Measurements from ENCODE around the gene ZC3H7A. TPM values are rescaled to one million over a fixed set of nuclear protein-coding genes. Genes with fewer than 3 reads are reported as not detected.

Gene ZC3H7A
- total RNA-seq, 1 donor from 2014 or later: 63.9 TPM

DNA sequence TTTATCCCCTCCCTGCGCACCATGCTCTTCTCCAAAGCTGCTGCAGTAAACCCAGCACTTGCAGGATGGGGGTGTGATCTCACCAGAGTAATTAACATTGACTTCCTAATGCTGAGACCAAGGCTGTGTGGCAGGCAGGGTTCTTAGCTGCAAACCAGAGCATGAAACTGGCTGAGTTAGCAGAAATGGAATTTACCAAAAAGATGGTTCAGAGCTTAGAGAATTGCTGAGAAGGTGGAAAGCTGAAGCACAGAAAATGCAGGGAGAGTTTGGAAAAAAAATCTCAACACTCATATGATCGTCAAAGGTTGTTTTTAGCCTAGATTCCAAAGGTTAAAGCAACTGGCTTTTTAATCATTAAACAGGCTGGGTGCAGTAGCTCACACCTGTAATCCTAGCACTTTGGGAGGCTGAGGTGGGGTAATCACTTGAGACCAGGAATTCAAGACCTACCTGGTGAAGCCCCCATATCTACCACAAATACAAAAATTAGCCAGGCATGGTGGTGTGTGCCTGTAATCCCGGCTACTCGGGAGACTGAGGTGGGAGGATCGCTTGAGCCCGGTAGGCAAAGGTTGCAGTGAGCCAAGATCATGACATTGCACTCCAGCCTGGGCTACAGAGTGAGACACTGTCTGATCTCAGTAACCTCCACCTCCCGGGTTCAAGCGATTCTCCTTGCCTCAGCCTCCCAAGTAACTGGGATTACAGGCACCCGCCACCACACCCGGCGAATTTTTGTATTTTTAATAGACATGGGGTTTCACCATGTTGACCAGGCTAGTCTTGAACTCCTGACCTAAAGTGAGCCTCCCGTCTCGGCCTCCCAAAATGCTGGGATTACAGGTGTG is 48.4 kb downstream of the ZC3H7A start:
- Mint-ChIP-seq H3K9me3 (ENCODE audit: low read depth) (no peaks in the 10 kb centered on the region), H3K27ac (peak overlapping the region; percentile 95), H3K4me1 (ENCODE audit: low read depth) (peaks cover 14% of the 10 kb centered on the region), H3K4me3 (ENCODE audit: low read depth) (peak overlapping the region; percentile 48), H3K36me3 (ENCODE audit: insufficient read depth) (peaks cover 15% of the 10 kb centered on the region), H3K27me3 (no peaks in the 10 kb centered on the region)
- no peak for DNase-seq (ENCODE audit: low spot score, unreplicated experiment)
- no peak for TF ChIP-seq CTCF (IDR thresholded peaks at IDR 0.05; ENCODE audit: unreplicated experiment)

DNA sequence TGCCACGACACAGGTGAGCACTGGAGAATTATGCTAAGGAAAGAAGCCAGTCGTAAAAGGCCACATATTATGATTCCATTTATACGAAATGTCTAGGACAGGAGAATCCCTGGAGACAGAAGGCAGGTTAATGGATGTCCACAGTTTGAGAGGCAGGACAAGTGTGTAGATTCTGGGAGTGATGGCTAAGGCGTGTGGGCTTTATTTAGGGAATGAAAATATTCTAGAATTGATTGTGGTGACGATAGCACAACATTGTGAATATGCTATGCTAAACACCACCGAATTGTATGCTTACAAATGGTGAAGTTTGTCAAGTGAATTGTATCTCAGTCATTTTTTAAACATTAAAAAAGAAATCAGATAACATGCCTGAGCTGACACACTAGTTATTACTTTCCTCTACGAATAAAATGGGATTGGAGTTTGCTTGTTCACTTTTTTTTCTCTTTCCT is 49.1 kb downstream of the ZC3H7A start:
- H3K4me3 Mint-ChIP-seq (ENCODE audit: low read depth): peak overlapping the region; percentile 48

DNA sequence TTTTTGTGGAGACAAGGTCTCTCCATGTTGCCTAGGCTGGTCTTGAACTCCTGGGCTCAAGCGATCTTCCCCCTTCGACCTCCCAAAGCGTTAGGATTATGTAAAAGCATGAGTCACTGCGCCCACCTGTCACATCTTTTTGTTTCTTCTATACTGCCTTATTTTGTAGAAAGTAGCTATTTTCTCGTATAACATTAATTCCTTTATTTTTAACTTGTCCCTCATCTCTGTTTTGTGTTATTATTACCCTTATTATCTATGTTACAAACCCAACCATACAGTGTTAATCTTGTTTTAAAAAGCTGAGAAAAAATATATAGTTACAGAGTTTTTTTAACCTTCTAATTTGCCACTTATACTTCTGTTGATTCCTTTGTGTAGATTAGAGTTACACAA is 53.0 kb downstream of the ZC3H7A start:
- Mint-ChIP-seq H3K9me3 (ENCODE audit: low read depth) (no peaks in the 10 kb centered on the region), H3K27me3 (no peaks in the 10 kb centered on the region), H3K4me3 (ENCODE audit: low read depth) (peak overlapping the region; percentile 30), H3K36me3 (ENCODE audit: insufficient read depth) (peaks cover 2% of the 10 kb centered on the region), H3K27ac (peak overlapping the region; percentile 73), H3K4me1 (ENCODE audit: low read depth) (peaks cover 32% of the 10 kb centered on the region)
- no peak for TF ChIP-seq CTCF (IDR thresholded peaks at IDR 0.05; ENCODE audit: unreplicated experiment)
- DNase-seq (ENCODE audit: low spot score, unreplicated experiment): no peak

More for the DNA sequence above, 49.1 kb downstream of the ZC3H7A start:
- Mint-ChIP-seq H3K36me3 (ENCODE audit: insufficient read depth) (peaks cover 13% of the 10 kb centered on the region), H3K4me1 (ENCODE audit: low read depth) (peaks cover 14% of the 10 kb centered on the region), H3K27me3 (no peaks in the 10 kb centered on the region), H3K27ac (peak overlapping the region; percentile 95), H3K9me3 (ENCODE audit: low read depth) (no peaks in the 10 kb centered on the region)
- no peak for DNase-seq (ENCODE audit: low spot score, unreplicated experiment)
- no peak for TF ChIP-seq CTCF (IDR thresholded peaks at IDR 0.05; ENCODE audit: unreplicated experiment)

- Mint-ChIP-seq H3K27ac (peak overlapping the region; percentile 96), H3K4me1 (ENCODE audit: low read depth) (peaks cover 29% of the 10 kb centered on the region), H3K4me3 (ENCODE audit: low read depth) (peak overlapping the region; percentile 79), H3K36me3 (ENCODE audit: insufficient read depth) (peaks cover 1% of the 10 kb centered on the region), H3K27me3 (no peaks in the 10 kb centered on the region), H3K9me3 (ENCODE audit: low read depth) (no peaks in the 10 kb centered on the region)
- no peak for DNase-seq (ENCODE audit: low spot score, unreplicated experiment)
- TF ChIP-seq CTCF (IDR thresholded peaks at IDR 0.05; ENCODE audit: unreplicated experiment): no peak
Measured at GRCh38 chr16:11743308-11744074, 53.6 kb downstream of the ZC3H7A start.

GRCh38 chr16:11742536-11743307 is 54.3 kb downstream of the ZC3H7A start, which contains the start of gene TXNDC11:
TSS of gene TXNDC11 (minus strand) at chr16:11742857. CDS start at chr16:11742730, 127 bp downstream.
- peak; percentile 98 for DNase-seq (ENCODE audit: low spot score, unreplicated experiment)
- H3K27me3 Mint-ChIP-seq: no peaks in the 10 kb centered on the region
- H3K9me3 Mint-ChIP-seq (ENCODE audit: low read depth): no peaks in the 10 kb centered on the region
- TF ChIP-seq CTCF (IDR thresholded peaks at IDR 0.05; ENCODE audit: unreplicated experiment): no peak
- H3K27ac Mint-ChIP-seq: peak within 1 kb of the TSS; percentile 98
- peak within 1 kb of the TSS; percentile 92 for H3K4me3 Mint-ChIP-seq (ENCODE audit: low read depth)
- peaks cover 29% of the 10 kb centered on the region for H3K4me1 Mint-ChIP-seq (ENCODE audit: low read depth)
- peaks cover 3% of the 10 kb centered on the region for H3K36me3 Mint-ChIP-seq (ENCODE audit: insufficient read depth)
